HAP-1 (cell line): ENCODE data around the gene DKK1.
"Not testable (repeated sequence)": the region's sequence is repeated elsewhere in the genome, so short reads cannot be mapped to it uniquely, and the experiment has no call there.

Experiments used
- DNase-seq, 2 experiments: peaks; one replicate each; pipeline ENCODE4 v3.0.0-alpha.2; 2016 to 2020; ENCODE audit warnings: low spot score in 2 of 2
- H3K27me3 ChIP-seq: fragments of 250-450 bp; sonication (Bioruptor Pico); 2 replicates; pipeline ENCODE4 v1.5.1; 2020; ENCODE audit warnings: low read depth, mild to moderate bottlenecking, moderate library complexity
- H3K36me3 ChIP-seq: fragments of 250-450 bp; sonication (Bioruptor Pico); replicated peaks from 2 replicates; pipeline ENCODE4 v1.5.1; 2020; ENCODE audit warnings: mild to moderate bottlenecking
- H3K4me1 ChIP-seq: fragments of 250-450 bp; sonication (Bioruptor Pico); 2 replicates; pipeline ENCODE4 v1.5.1; 2020; ENCODE audit warnings: mild to moderate bottlenecking
- H3K4me3 ChIP-seq: fragments of 250-450 bp; sonication (Bioruptor Pico); 2 replicates; pipeline ENCODE4 v1.5.1; 2020; ENCODE audit warnings: mild to moderate bottlenecking, moderate library complexity
- H3K9me3 ChIP-seq: fragments of 250-450 bp; sonication (Bioruptor Pico); 2 replicates; pipeline ENCODE4 v1.5.1; 2020; ENCODE audit warnings: mild to moderate bottlenecking, moderate library complexity
- in situ Hi-C: fragments of 300-500 bp; cut with MboI; formaldehyde crosslinking; loops from 3 replicates; pipeline ENCODE4 v1.14.3; 2020; ENCODE audit warnings: low sequenced_read_pairs, inconsistent platforms, mixed read lengths

Gene DKK1

DNA sequence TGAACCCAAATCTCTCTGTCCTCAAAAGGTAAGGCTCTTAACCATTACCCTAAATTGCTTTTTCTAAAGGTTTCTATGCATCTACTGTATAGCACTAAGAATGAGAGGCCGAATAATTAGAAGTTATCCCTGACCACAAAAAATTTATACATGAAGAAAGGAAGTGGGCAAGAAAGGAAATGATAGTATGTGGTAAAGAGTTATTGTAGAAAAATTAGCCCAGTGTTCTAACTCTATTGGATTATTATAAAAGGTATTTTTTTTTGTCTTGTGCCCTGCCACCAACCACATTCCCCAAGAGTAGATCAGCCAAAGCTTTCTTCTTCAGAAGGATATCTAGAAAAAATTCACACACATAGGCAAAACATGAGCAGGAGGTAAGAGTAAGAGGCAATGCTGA lies 45.4 kb downstream of the DKK1 start:
- Histone ChIP-seq H3K36me3 (no peaks in the 10 kb centered on the region), H3K4me3 (no peak overlapping the region), H3K4me1 (no peaks in the 10 kb centered on the region), H3K9me3 (no peaks in the 10 kb centered on the region), H3K27me3 (no peaks in the 10 kb centered on the region)
- in situ Hi-C loops: no loop called here
- no peak for DNase-seq

DNA sequence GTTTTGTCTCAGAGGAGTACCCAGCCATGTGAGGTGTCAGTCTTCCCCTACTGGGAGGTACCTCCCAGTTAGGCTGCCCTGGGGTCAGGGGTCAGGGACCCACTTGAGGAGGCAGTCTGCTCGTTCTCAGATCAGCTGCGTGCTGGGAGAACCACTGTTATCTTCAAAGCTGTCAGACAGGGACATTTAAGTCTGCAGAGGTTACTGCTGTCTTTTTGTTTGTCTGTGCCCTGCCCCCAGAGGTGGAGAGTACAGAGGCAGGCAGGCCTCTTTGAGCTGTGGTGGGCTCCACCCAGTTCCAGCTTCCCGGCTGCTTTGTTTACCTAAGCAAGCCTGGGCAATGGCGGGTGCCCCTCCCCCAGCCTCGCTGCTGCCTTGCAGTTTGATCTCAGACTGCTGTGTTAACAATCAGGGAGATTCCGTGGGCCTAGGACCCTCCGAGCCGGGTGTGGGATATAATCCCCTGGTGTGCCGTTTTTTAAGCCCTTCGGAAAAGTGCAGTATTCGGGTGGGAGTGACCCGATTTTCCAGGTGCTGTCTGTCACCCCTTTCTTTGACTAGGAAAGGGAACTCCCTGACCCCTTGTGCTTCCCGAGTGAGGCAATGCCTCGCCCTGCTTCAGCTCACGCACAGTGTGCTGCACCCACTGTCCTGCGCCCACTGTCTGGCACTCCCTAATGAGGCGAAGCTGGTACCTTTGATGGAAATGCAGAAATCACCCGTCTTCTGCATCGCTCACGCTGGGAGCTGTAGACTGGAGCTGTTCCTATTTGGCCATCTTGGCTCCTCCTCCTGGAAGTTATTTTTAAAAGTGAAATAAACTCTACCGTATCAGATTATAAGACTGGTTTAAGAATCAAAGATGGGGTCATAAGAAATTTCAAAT lies 51.7 kb downstream of the DKK1 start:
- H3K9me3 ChIP-seq, H3K4me1 ChIP-seq, H3K27me3 ChIP-seq, H3K36me3 ChIP-seq, in situ Hi-C loops, H3K4me3 ChIP-seq: not testable (repeated sequence)
- peak in 1 of 2 experiments; percentile 66 for DNase-seq
